ENCODE measurements around the gene TTLL1. TPM values are rescaled to one million over a fixed set of nuclear protein-coding genes. Genes with fewer than 3 reads are reported as not detected.

Gene TTLL1
- total and polyA plus RNA-seq, 2 experiments from 2014 or later = 33.0 to 38.2 TPM

GRCh38 chr22:43127166-43127908 is 38.1 kb upstream of the TTLL1 start:
- Histone ChIP-seq H3K27ac (no peak overlapping the region), H3K36me3 (peaks cover 5% of the 10 kb centered on the region), H3K27me3 (no peaks in the 10 kb centered on the region), H3K4me1 (ENCODE audit: low read depth) (peaks cover 7% of the 10 kb centered on the region), H3K4me3 (no peak overlapping the region), H3K9me3 (ENCODE audit: low read depth) (no peaks in the 10 kb centered on the region)
- DNase-seq (ENCODE audit: low read depth in 1 of 2, low spot score in 1 of 2) = no peak
- TF ChIP-seq, protein P1, sequence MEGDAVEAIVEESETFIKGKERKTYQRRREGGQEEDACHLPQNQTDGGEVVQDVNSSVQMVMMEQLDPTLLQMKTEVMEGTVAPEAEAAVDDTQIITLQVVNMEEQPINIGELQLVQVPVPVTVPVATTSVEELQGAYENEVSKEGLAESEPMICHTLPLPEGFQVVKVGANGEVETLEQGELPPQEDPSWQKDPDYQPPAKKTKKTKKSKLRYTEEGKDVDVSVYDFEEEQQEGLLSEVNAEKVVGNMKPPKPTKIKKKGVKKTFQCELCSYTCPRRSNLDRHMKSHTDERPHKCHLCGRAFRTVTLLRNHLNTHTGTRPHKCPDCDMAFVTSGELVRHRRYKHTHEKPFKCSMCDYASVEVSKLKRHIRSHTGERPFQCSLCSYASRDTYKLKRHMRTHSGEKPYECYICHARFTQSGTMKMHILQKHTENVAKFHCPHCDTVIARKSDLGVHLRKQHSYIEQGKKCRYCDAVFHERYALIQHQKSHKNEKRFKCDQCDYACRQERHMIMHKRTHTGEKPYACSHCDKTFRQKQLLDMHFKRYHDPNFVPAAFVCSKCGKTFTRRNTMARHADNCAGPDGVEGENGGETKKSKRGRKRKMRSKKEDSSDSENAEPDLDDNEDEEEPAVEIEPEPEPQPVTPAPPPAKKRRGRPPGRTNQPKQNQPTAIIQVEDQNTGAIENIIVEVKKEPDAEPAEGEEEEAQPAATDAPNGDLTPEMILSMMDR (IDR thresholded peaks at IDR 0.05; ENCODE audit: low read depth, low read length) = no peak

GRCh38 chr22:43126501-43127165 is 37.4 kb upstream of the TTLL1 start:
- Histone ChIP-seq H3K9me3 (ENCODE audit: low read depth) (no peaks in the 10 kb centered on the region), H3K36me3 (no peaks in the 10 kb centered on the region), H3K4me3 (no peak overlapping the region), H3K27ac (no peak overlapping the region), H3K27me3 (no peaks in the 10 kb centered on the region), H3K4me1 (ENCODE audit: low read depth) (peaks cover 7% of the 10 kb centered on the region)
- DNase-seq (ENCODE audit: low read depth in 1 of 2, low spot score in 1 of 2) = peak in 1 of 2 donors; percentile 67
- TF ChIP-seq, protein P1 (IDR thresholded peaks at IDR 0.05; ENCODE audit: low read depth, low read length) = no peak

DNA sequence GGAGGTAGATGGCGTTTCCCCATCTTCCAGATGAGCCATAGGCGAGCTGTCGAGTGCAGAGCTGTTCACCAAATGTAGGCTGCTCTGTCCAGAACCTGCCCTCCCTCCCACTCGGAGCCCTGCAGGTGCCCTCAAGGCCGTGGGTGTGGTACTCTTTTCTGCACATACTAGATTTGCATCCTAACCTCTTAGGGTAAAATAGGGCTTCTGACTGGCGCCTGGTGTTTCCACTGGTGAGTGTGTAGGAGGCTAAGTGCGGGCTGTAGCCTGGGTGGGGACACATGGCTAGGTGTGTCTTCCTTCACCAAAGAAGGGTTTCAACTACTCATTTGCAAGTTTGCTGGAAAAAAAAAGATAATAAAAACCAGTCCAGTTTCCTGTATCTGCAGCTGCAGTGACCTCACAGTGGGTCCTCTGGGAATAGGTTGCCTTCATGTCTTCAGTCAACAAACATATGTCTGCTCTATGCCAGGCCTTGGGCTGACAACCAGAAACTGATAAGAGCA is 29.8 kb upstream of the TTLL1 start:
- no peaks in the 10 kb centered on the region for H3K36me3 ChIP-seq
- TF ChIP-seq, protein P1 (IDR thresholded peaks at IDR 0.05; ENCODE audit: low read depth, low read length) = no peak
- peak; percentile 29 to 36 for DNase-seq (ENCODE audit: low read depth in 1 of 2, low spot score in 1 of 2)
- no peak overlapping the region for H3K4me3 ChIP-seq
- H3K9me3 ChIP-seq (ENCODE audit: low read depth) = no peaks in the 10 kb centered on the region
- no peaks in the 10 kb centered on the region for H3K27me3 ChIP-seq
- no peak overlapping the region for H3K27ac ChIP-seq
- no peaks in the 10 kb centered on the region for H3K4me1 ChIP-seq (ENCODE audit: low read depth)

DNA sequence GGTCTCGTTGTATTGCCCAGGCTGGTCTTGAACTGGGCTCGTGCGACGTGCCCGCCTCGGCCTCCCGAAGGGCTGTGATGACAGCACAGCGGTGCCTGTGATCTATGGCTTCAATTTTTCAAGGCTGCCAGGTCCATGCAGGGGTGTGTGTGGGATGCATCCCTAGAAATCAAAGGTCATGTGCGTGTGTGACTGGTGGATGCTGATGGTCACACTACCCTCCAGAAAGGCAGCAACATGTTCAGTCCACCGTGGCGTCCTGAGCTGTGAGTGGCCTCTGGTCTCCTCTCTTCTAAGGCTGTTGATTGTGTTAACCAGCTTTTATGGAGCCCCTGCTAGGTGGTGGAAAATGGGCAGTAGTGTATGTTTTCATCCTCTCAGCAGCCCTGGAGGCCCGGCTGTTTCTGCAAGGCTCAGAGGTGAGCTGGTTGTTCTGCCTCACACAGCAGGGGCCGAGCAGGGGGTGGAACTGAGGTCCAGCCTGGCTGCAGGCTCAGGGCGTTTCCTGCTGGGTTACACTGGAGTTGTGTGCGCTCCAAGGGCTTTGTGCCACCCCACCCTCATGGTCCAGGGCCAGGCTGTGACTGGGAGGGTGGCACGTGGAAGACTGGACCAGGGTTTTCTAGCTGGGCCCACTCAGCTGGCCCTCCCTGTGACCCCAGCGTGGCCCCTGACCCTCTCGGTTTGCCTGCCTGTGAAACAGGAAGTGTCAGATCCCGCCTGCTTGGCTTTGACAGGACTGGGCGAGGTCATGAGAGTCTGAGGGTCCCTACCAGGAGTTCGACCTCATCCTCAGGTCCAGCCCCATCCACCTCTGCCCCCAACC is 29.0 kb upstream of the TTLL1 start:
- Histone ChIP-seq H3K4me3 (no peak overlapping the region), H3K9me3 (ENCODE audit: low read depth) (no peaks in the 10 kb centered on the region), H3K27ac (no peak overlapping the region), H3K4me1 (ENCODE audit: low read depth) (no peaks in the 10 kb centered on the region), H3K27me3 (no peaks in the 10 kb centered on the region), H3K36me3 (no peaks in the 10 kb centered on the region)
- no peak for DNase-seq (ENCODE audit: low read depth in 1 of 2, low spot score in 1 of 2)
- TF ChIP-seq, protein P1 (IDR thresholded peaks at IDR 0.05; ENCODE audit: low read depth, low read length) = no peak

- no peaks in the 10 kb centered on the region for H3K9me3 ChIP-seq (ENCODE audit: low read depth)
- no peak overlapping the region for H3K27ac ChIP-seq
- H3K27me3 ChIP-seq = peaks cover 3% of the 10 kb centered on the region
- no peaks in the 10 kb centered on the region for H3K4me1 ChIP-seq (ENCODE audit: low read depth)
- H3K36me3 ChIP-seq = no peaks in the 10 kb centered on the region
- TF ChIP-seq, protein P1 (IDR thresholded peaks at IDR 0.05; ENCODE audit: low read depth, low read length) = no peak
- DNase-seq (ENCODE audit: low read depth in 1 of 2, low spot score in 1 of 2) = no peak
- no peak overlapping the region for H3K4me3 ChIP-seq
Observed at GRCh38 chr22:43116932-43117331, 27.7 kb upstream of the TTLL1 start.

Data from cardiac muscle cell (in vitro differentiated cells and primary cell).